ENCODE results near the gene SPTBN1. TPM values are rescaled to one million over a fixed set of nuclear protein-coding genes. Genes with fewer than 3 reads are reported as not detected.

SPTBN1 gene
- total RNA-seq, 4 donors from 2014 or later: 171 to 293 (median 247) TPM

GRCh38 chr2:54536720-54537119, 80.6 kb downstream of the SPTBN1 start:
- no peaks in the 10 kb centered on the region for H3K36me3 ChIP-seq
- no peaks in the 10 kb centered on the region for H3K9me3 ChIP-seq
- no peaks in the 10 kb centered on the region for H3K27me3 ChIP-seq
- TF ChIP-seq POLR2A (IDR thresholded peaks at IDR 0.05): no peak
- no peak for TF ChIP-seq CTCF (IDR thresholded peaks at IDR 0.05)
- DNase-seq: no peak
- H3K27ac ChIP-seq: no peak overlapping the region
- peaks cover 0 to 31% (median 0%) of the 10 kb centered on the region in 4 donors for H3K4me1 ChIP-seq
- H3K4me3 ChIP-seq: no peak overlapping the region

GRCh38 chr2:54538537-54538936, 82.4 kb downstream of the SPTBN1 start:
- no peaks in the 10 kb centered on the region for H3K27me3 ChIP-seq
- no peak overlapping the region for H3K27ac ChIP-seq
- H3K36me3 ChIP-seq: no peaks in the 10 kb centered on the region
- peaks cover 0 to 17% (median 0%) of the 10 kb centered on the region in 4 donors for H3K4me1 ChIP-seq
- no peak for TF ChIP-seq CTCF (IDR thresholded peaks at IDR 0.05)
- TF ChIP-seq POLR2A (IDR thresholded peaks at IDR 0.05): no peak
- no peak for DNase-seq
- no peaks in the 10 kb centered on the region for H3K9me3 ChIP-seq
- no peak overlapping the region for H3K4me3 ChIP-seq

- Histone ChIP-seq H3K4me1 (peaks cover 0 to 13% (median 0%) of the 10 kb centered on the region in 4 donors), H3K36me3 (no peaks in the 10 kb centered on the region), H3K27ac (no peak overlapping the region), H3K27me3 (no peaks in the 10 kb centered on the region), H3K4me3 (no peak overlapping the region), H3K9me3 (no peaks in the 10 kb centered on the region)
- DNase-seq: no peak
- TF ChIP-seq CTCF (IDR thresholded peaks at IDR 0.05) (no peak), POLR2A (IDR thresholded peaks at IDR 0.05) (no peak)
These were observed 83.6 kb downstream of the SPTBN1 start for GRCh38 chr2:54539683-54540082.

GRCh38 chr2:54540194-54540593, 84.1 kb downstream of the SPTBN1 start:
- Histone ChIP-seq H3K4me1 (peaks cover 0 to 8% (median 0%) of the 10 kb centered on the region in 4 donors), H3K4me3 (no peak overlapping the region), H3K27me3 (no peaks in the 10 kb centered on the region), H3K9me3 (no peaks in the 10 kb centered on the region), H3K36me3 (no peaks in the 10 kb centered on the region), H3K27ac (no peak overlapping the region)
- DNase-seq: no peak
- TF ChIP-seq POLR2A (IDR thresholded peaks at IDR 0.05): no peak
- TF ChIP-seq CTCF (IDR thresholded peaks at IDR 0.05): no peak

GRCh38 chr2:54541995-54542394, 85.9 kb downstream of the SPTBN1 start:
- DNase-seq: no peak
- H3K36me3 ChIP-seq: no peaks in the 10 kb centered on the region
- no peaks in the 10 kb centered on the region for H3K27me3 ChIP-seq
- H3K4me1 ChIP-seq: peaks cover 0 to 22% (median 0%) of the 10 kb centered on the region in 4 donors
- TF ChIP-seq CTCF (IDR thresholded peaks at IDR 0.05) (no peak), POLR2A (IDR thresholded peaks at IDR 0.05) (no peak)
- H3K4me3 ChIP-seq: no peak overlapping the region
- H3K27ac ChIP-seq: no peak overlapping the region
- no peaks in the 10 kb centered on the region for H3K9me3 ChIP-seq
